GM21447 (cell line): ENCODE data around the gene MDM4.
A peak's percentile ranks its signal among the peaks of the same experiment; 100 is the strongest.
"Not testable (repeated sequence)": the region's sequence is repeated elsewhere in the genome, so short reads cannot be mapped to it uniquely, and the experiment has no call there.

Experiments
- ATAC-seq: cut with Tn5 transposase; IDR thresholded peaks from one replicate; pipeline ENCODE4 v1.9.1; 2021; ENCODE audit not compliant: unreplicated experiment

Gene MDM4

DNA sequence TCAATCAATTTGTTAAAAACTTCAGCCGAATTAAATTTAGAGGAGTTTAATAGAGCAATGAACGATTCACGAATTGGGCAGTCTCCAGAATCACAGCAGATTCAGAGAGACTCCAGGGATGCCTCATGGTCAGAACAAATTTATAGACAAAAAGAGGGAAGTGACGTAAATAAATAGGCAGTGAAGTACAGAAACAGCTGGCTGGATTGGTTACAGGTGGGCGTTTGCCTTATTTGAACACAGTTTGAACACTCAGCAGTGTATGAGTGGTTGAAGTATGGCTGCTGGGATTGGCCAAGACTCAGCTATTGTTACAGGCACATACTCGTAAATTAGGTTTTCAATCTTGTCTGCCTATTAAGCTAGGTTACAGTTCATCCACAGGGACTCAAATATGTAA is 43.8 kb downstream of the MDM4 start:
- ATAC-seq: not testable (repeated sequence)

DNA sequence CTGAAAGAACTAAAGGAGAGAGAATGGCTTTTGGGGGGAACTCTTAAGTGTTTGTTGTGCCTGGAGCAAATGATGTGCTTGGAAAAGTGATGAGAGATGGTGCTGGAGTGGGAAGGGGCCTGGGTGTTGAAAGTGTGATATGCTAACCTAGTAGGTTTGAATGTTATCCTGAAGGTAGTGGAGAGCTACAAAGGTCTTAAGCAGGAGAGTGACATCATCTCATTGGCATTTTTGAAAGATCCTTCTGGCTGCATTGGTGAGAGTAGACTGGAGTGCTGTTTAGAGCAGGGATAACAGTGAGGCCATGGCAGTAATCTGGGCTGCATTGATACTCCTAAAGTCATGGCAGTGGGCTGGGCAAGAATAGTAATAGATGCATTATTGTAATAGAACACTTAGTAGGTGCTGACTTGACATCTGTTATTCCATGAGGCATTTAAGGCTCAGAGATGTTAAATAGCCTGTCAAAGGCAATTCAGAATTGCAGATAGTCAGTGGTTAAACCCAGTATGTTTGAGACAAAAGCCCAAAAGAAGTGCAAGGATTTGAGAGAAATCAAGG is 44.5 kb downstream of the MDM4 start:
- no peak for ATAC-seq

DNA sequence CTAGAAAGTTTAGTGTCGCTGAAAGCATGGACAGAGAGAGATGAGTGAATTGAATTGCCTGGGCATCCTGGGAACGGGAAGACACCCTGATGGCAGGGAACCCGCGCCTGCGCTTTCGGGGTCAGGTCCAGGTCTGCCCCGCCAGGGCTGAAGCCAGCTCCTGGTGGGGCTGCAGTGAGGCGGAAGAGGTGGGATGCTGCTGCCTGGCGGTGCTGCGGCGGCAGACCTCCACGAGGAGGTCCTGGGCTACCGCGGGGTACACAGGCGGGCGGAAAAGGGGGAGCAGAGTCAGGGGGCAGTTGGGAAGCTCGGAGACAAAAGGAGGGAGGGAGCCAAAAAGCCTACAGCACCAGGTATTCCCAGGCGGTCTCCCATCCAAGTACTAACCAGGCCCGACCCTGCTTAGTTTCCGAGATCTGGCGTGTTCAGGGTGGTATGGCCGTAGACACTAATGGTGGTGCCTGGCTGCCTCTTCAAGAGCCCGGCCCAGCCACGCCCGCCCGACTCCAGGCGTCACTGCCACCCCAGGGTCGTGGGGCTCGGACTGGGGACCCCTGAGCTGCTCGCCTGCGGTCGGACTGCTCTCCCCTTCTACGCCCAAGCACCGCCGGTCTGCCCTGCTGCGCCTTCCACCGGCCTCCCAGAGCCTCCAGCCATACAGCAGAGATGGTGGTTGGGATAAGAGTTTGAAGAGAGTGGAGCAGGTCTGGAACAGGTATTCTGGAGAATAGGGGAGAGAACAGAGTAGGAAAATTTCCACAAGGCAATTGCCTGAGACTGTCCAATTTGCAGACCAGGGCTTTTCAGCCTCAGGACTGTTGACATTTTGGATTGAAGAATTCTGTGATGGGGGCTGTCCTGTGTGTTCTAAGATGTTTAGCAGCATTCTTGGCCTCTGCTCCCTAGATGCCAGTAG is 46.1 kb downstream of the MDM4 start:
- no peak for ATAC-seq

DNA sequence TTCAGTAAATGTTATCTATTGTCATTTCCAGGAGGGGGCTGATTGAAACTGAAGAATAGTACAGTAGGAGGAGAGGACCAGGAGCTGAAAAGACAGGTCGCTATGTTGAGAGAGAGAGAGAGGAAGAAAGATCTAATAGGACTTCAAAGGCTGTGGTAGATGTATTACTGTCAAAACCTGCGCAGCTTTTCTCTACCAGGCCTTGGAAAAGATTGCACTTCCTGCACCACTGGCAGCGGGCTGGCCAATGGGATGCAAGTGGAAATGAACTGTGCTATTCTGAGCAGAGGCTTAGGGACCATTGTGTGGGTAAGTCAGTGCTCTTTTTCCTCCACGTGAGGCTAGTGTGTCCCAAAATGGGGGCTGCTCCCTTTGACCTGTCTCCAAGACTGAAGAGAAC is 47.1 kb downstream of the MDM4 start:
- ATAC-seq: no peak

DNA sequence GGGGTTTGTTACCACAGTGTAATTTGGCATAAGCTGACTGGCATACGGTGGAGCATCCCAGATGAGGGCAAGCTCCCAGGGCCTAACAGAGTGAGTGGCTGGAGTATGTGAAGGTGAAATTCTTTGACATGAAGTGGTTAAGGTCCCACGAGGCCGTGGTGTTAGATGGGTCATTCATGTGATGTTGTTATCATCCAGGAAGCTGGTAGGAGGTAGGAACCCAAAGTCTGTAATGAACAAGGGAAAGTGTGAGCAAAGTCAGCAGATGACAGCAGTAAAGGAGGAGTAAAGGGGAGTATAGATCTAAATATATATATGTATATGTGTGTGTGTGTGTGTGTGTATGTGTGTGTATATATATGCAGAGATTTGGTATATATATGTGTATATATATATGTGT is 47.6 kb downstream of the MDM4 start:
- no peak for ATAC-seq

DNA sequence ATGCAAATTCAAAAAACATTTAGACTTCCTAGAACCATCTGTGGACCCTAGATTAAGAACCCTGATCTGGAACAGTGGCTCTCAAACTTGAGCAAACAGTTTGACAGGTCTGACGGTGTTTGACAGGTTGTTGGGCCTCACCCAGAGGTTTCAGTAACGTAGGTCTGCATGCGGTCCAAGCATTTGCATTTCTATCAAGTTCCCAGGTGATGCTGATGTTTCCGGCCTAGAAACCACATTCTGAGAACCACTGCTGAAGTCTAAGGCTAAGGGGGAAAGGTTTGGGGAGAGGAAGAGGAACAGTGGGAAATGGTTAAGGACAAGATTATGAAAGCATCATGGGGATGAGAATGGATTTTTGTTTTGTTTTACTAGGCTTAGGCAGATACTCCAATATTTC is 48.6 kb downstream of the MDM4 start:
- ATAC-seq: peak; percentile 87

- ATAC-seq: no peak
Measured at GRCh38 chr1:204565617-204566582, 49.7 kb downstream of the MDM4 start.

DNA sequence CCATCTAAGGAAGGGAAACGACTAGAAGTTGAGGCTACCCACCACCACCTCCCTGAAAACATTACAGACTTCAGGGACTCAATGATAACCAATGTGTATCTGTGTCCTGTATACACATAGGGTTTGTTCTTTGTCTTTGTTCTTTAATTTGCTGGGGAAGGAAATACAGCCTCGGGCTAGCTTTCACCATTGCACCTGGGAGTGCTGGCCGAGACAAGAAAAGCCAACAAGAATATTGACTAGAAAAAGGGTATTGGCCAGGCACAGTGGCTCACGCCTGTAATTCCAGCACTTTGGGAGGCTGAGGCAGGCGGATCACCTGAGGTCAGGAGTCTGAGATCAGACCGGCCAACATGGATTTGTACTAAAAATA is 50.4 kb downstream of the MDM4 start:
- no peak for ATAC-seq

- no peak for ATAC-seq
Measured at GRCh38 chr1:204567071-204567470, 50.9 kb downstream of the MDM4 start.

DNA sequence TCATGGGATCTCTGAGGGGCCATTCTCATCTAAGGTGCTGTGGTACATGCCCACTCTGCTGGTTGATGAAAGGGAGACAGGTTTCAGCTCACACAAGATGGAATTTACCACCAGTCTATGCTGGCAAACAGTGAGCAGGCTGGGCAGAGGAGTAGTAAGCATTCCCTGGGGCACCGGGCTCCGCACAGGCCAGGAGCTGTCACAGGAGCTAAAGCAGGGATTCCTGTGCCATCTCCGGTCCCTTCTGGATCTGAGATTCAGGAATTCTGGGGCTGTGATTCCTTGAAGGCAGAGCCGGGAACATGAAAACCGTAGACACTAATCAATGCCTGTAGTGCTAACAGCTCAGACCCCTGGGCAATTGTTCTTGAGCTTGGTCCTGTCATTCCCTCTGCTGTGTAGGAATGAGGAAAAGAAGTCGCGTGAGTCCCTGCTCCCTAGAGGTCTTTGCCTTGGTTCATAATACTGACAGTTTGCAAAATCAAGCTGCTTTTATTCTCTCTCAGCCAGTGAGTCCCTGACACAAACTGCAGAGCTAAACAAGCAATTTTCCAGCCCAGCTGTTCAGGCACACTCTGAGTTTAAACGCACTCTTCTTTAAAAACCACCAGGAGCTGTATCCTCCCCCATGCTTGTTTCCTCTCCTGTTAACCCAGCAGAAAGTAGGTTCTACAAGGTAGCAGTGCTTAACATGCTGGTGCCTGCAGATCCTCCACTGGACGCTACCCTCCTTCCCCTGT is 52.5 kb downstream of the MDM4 start:
- no peak for ATAC-seq

GRCh38 chr1:204569478-204569877 is 53.3 kb downstream of the MDM4 start:
- ATAC-seq: no peak

DNA sequence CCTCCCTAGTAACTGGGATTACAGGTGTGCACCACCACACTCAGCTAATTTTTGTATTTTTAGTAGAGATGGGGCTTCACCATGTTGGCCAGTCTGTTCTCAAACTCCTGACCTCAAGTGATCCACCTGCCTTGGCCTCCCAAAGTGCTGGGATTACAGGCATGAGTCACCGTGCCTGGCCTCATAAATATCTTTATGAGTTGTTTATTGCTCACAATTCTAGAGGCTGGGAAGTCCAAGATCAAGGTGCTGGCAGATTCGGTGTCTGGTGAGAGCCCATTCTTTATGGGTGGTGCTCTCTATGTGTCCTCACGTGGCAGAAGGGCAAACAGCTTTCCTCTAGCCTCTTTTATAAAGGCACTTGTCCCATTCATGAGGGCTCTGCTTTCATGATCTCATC is 53.8 kb downstream of the MDM4 start:
- ATAC-seq: not testable (repeated sequence)

DNA sequence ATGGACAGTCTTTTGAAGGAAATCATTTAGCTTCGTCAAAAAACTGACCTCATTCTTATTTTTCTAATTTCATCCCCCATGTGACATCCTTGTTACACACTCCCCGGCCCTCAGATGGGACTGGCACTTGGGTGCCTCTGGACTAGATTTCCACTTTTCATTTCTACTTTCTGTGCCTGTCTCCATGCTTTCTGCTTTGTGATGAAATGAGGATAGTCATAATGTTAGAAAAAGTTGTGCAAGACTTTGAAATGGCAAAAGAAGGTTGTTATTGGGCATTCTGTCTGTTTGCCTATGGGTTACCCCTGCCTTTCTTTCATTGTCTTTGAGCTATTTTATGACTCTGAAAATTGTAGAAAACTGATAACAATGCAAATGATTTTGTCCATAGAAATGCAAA is 54.9 kb downstream of the MDM4 start:
- no peak for ATAC-seq

- no peak for ATAC-seq
Measured at GRCh38 chr1:204571631-204572030, 55.4 kb downstream of the MDM4 start.

GRCh38 chr1:204572923-204573922 is 57.0 kb downstream of the MDM4 start:
- ATAC-seq: no peak

DNA sequence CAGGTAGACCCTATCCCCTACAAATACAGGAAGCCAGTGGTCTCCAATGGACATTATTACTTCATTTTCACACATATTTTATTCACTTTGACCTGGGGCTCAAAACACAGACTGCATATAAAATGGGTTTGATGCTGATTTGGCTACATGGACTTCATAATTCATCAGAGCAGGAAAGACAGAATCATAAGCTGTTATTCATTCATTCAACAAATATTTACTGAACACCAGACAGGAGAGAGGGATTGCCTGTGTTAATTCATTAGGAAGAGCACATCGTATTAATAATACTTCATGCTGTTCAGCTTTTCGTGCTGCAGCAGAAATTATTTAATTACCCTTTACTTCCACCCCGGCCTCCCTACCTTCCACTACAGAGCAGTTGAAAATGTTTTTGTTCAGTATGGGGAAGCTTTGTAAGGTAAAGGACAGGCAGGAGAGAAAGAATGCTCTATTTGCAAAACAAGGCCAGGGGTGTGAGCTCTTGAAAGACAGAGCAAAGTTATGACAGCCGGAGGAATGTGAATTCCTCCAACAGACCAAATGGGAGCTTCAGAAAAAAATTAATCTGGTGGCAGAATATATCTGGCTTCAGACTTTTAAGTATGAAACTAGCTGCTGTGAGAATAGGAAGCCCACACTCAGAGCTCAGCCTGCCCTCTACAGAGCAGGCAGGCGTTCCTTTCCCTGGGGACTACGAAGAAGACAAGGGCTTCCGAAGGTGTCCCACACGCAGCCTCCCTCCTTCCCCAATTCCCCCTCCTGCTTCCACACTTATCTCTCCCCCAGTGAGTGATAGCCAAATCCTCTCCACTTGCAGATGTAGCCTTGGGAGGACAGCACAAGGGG is 58.0 kb downstream of the MDM4 start:
- ATAC-seq: no peak

GRCh38 chr1:204574865-204575163 is 58.6 kb downstream of the MDM4 start:
- no peak for ATAC-seq

DNA sequence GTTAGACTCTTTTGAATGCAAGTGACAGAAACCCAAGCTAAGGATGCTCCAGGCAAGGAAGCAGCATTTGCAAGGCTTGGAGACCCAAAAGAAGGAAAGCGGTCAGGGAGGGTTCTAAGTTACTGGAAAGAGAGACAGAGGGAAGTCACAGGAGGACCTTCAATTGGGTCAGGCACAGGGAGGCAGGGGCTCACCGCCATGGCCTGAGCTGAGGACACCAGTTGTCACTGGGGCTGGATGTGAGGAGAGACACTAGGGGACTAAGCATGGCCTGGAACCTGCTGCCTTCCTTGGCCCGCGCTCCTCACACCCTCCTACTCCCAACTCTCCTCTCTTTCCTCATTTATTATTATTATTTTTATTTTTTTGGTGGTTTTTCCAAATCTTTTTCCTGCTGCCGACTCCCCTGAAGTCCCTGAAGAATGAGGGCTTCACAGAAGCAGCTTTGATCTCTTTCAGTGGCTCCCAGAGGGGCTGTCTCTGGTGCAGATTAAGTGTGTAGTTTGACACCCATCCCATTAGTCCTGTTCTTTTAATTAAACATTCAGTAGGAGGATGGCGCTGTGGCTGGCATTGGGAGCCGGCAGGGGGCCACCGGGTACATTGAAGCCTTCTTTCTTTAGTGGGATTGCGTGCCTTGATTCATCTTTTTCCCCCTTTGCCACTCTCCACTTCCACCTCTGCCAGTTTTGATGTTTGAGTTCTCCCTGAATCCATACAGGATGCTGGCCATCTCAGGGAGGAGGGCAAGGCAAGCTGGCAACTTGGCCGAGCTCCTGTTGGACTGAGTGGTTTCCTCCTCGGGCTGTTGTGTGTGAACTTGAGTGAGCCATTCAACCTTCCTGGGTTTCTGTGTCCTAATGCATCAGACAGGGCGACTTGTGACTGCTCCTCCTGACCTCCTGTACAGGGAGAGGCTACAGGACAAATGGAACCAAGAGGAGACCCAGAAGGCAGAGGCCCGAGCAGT is 59.3 kb downstream of the MDM4 start:
- no peak for ATAC-seq
